Keratinocyte (primary cell): ENCODE data around the gene APLP2. TPM values are rescaled to one million over a fixed set of nuclear protein-coding genes. Genes with fewer than 3 reads are reported as not detected.

Experiments used
- DNase-seq: peaks from one replicate; pipeline ENCODE4 v3.0.0-alpha.2; 2011; ENCODE audit warnings: low read depth, missing footprints, low spot score
- FAIRE-seq: peaks from 2 replicates; lab custom pipeline; 2011; peaks lifted over from hg19 to GRCh38; lab: Jason Lieb, UNC
- H2AFZ ChIP-seq: 2 replicates; pipeline ENCODE4 v1.6.0; 2012; ENCODE audit warnings: low read length, control low read depth, inconsistent platforms; ENCODE audit not compliant: control insufficient read depth
- H3K27ac ChIP-seq: 2 replicates; pipeline ENCODE4 v1.5.1; 2011; ENCODE audit warnings: low read length; ENCODE audit not compliant: control insufficient read depth, insufficient read depth
- H3K27me3 ChIP-seq: 3 replicates; pipeline ENCODE4 v1.6.0; 2011; ENCODE audit warnings: low read length; ENCODE audit not compliant: control insufficient read depth, insufficient read depth; ENCODE audit errors: extremely low read depth
- H3K36me3 ChIP-seq, 2 experiments: 2 replicates in 1 of 2; 3 replicates in 1 of 2; pipeline ENCODE4 v1.5.1; 2011; ENCODE audit warnings: low read length in 2 of 2, mild to moderate bottlenecking in 1 of 2; ENCODE audit not compliant: control insufficient read depth in 2 of 2, insufficient read depth in 2 of 2; ENCODE audit errors: extremely low read depth in 1 of 2
- H3K4me1 ChIP-seq: 3 replicates; pipeline ENCODE4 v1.5.1; 2011; ENCODE audit warnings: low read length; ENCODE audit not compliant: control insufficient read depth, insufficient read depth; ENCODE audit errors: extremely low read depth
- H3K4me2 ChIP-seq: 3 replicates; pipeline ENCODE4 v1.6.0; 2011; ENCODE audit warnings: low read depth, low read length; ENCODE audit not compliant: control insufficient read depth, insufficient read depth; ENCODE audit errors: extremely low read depth
- H3K4me3 ChIP-seq, 3 experiments: fragments of 200-600 bp in 1 of 3; sonication (generic) in 1 of 3; 2 replicates in 2 of 3; 3 replicates in 1 of 3; pipeline ENCODE4 v1.5.1; 2011 to 2016; ENCODE audit warnings: low read length in 3 of 3, mild to moderate bottlenecking in 3 of 3, control low read depth in 2 of 3, inconsistent platforms in 1 of 3, low read depth in 1 of 3, mixed read lengths in 1 of 3, mixed run types in 1 of 3, moderate library complexity in 1 of 3; ENCODE audit not compliant: control insufficient read depth in 2 of 3, insufficient read depth in 2 of 3; ENCODE audit errors: extremely low read depth in 1 of 3
- H3K79me2 ChIP-seq: 2 replicates; pipeline ENCODE4 v1.6.0; 2012; ENCODE audit warnings: low read length; ENCODE audit not compliant: control insufficient read depth, insufficient read depth
- H3K9ac ChIP-seq: 3 replicates; pipeline ENCODE4 v1.6.0; 2011; ENCODE audit warnings: low read length; ENCODE audit not compliant: control insufficient read depth, insufficient read depth; ENCODE audit errors: extremely low read depth
- H3K9me1 ChIP-seq: 3 replicates; pipeline ENCODE4 v1.6.0; 2011; ENCODE audit warnings: low read length; ENCODE audit not compliant: control insufficient read depth, insufficient read depth; ENCODE audit errors: extremely low read depth
- H3K9me3 ChIP-seq: 2 replicates; pipeline ENCODE4 v1.5.1; 2012; ENCODE audit warnings: low read depth, low read length; ENCODE audit not compliant: control insufficient read depth
- H4K20me1 ChIP-seq: 3 replicates; pipeline ENCODE4 v1.6.0; 2011; ENCODE audit warnings: low read length; ENCODE audit not compliant: control insufficient read depth, insufficient read depth; ENCODE audit errors: extremely low read depth
- EZH2 ChIP-seq: IDR thresholded peaks from one replicate; pipeline ENCODE4 v1.6.1; 2012; ENCODE audit warnings: inconsistent platforms, mild to moderate bottlenecking, low read length, moderate library complexity
- dilution Hi-C: fragments of 300-500 bp; cut with MboI; formaldehyde crosslinking; loops from one replicate; pipeline ENCODE4 v1.7.0; 2020; ENCODE audit warnings: low sequenced_read_pairs; ENCODE audit not compliant: extremely low pct_ligation_motif_present
- polyA plus RNA-seq, 5 experiments: library from polyadenylated mRNA; depleted of rRNA in 3 of 5; stranded (reverse) in 3 of 5; stranded (forward) in 1 of 5; unstranded in 1 of 5; fragments of >200 nt; gene quantifications; 1 replicate in 1 of 5; 2 replicates in 3 of 5; 3 replicates in 1 of 5; pipeline versions ENCODE4 v1.2.1 to v1.2.3, GENCODE V29; 2011 to 2012; ENCODE audit warnings: missing spikeins in 2 of 5, low read depth in 1 of 5, low replicate concordance in 1 of 5
- TF ChIP-seq, protein P1 (sequence below), 3 experiments: IDR thresholded peaks in 1 of 3; conservative IDR thresholded peaks in 1 of 3; optimal IDR thresholded peaks in 1 of 3; 2 replicates in 2 of 3; 3 replicates in 1 of 3; pipeline versions ENCODE3 to v1.5.1; 2011; ENCODE audit warnings: low read length in 3 of 3, mild to moderate bottlenecking in 3 of 3, moderate library complexity in 2 of 3, control low read depth in 1 of 3, inconsistent platforms in 1 of 3; ENCODE audit not compliant: insufficient read depth in 2 of 3; ENCODE audit errors: extremely low read depth in 1 of 3

APLP2 gene
- polyA plus RNA-seq, 1 donor (not counting 4 experiments of a cell fraction or from before 2014, with no cell fraction given) = 531 TPM

DNA sequence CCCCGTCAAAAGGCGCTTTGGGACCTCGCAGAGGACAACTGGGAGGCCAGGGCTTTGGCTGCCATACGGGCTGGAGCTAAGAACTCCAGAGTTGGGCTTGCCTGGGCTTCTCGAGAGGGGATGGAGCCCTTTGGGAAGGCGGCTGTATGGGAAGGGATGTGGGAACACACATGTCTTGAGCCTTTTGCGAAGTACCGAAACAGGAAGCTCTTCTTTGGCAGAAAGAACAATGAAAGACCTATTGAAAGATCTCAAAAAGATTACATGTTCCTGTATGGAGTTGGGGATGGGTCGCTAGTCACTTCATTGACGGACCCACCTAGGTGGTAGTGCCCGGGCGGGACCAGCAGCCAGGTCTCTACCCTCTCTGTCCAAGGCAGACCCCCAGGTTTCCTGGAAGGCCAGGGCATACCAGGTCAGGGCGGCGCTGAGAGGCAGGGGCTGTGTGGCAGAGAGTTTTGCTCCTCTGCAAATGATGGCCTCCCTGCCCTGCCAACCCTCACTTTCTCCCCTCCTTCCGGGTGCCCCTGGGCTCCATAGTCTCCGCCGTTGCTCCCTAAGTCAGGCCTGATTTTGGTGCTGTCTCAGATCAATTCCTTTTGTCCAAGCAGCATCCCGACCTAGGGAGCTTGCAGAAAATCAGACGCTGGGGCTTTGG is 90.9 kb downstream of the APLP2 start:
- Histone ChIP-seq H3K9me1 (peaks cover 10% of the 10 kb centered on the region), H3K36me3 (peaks cover 0 to 2% of the 10 kb centered on the region in 2 experiments), H2AFZ (peak overlapping the region; percentile 52), H3K27me3 (peaks cover 15% of the 10 kb centered on the region), H4K20me1 (peaks cover 6% of the 10 kb centered on the region), H3K27ac (peak overlapping the region; percentile 78), H3K4me3 (peak overlapping the region; percentile 65 to 90 (median 88)), H3K4me2 (peak overlapping the region; percentile 96), H3K4me1 (peaks cover 29% of the 10 kb centered on the region), H3K9me3 (no peaks in the 10 kb centered on the region), H3K79me2 (peaks cover 50% of the 10 kb centered on the region), H3K9ac (peak overlapping the region; percentile 87)
- DNase-seq (no peak), FAIRE-seq (peak; percentile 69)
- no peak for TF ChIP-seq EZH2
- TF ChIP-seq, protein P1, sequence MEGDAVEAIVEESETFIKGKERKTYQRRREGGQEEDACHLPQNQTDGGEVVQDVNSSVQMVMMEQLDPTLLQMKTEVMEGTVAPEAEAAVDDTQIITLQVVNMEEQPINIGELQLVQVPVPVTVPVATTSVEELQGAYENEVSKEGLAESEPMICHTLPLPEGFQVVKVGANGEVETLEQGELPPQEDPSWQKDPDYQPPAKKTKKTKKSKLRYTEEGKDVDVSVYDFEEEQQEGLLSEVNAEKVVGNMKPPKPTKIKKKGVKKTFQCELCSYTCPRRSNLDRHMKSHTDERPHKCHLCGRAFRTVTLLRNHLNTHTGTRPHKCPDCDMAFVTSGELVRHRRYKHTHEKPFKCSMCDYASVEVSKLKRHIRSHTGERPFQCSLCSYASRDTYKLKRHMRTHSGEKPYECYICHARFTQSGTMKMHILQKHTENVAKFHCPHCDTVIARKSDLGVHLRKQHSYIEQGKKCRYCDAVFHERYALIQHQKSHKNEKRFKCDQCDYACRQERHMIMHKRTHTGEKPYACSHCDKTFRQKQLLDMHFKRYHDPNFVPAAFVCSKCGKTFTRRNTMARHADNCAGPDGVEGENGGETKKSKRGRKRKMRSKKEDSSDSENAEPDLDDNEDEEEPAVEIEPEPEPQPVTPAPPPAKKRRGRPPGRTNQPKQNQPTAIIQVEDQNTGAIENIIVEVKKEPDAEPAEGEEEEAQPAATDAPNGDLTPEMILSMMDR (optimal IDR thresholded peaks at IDR 0.05 in 1 of 3, IDR thresholded peaks at IDR 0.05 in 1 of 3, conservative IDR thresholded peaks at IDR 0.05 in 1 of 3; ENCODE audit: extremely low read depth in 1 of 3, insufficient read depth in 2 of 3, low read length in 3 of 3) = no peak
- dilution Hi-C loops = no loop called here

DNA sequence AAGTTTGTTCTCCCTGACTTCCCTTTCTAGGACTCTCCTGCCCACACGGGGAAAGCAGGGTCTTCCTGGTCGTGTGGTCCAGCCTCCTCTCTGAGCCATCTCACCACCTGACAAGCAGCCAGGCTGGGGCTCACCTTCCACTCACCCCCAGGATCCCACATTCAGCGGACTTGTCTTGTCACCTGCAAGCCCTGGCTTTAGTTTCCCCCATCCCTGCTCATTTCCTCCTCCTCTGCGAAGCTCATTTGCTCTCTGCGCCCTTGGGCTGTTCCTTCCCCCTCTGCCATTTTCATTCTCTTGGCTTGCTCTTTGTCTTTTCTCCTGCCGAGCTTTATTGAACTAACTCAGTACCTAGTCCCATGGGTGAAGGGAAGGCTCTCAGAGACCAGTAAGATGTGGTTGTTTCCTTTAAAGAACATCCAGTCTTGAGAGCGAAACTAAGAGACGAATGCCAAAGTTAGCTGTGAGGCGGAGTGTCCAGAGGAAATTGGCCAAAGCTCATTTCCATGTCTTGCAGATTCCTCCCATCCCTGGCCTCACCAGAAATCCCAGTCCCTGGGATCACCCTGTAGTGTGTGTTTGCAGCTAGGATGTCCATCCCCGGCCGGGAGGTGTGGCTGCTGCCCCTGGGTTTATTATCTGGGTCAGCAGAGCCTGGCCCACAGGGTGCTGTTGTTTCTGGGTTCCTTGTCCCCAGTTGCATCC is 91.9 kb downstream of the APLP2 start:
- Histone ChIP-seq H3K9me1 (peaks cover 10% of the 10 kb centered on the region), H3K4me1 (peaks cover 39% of the 10 kb centered on the region), H2AFZ (no peak overlapping the region), H3K4me3 (peak overlapping the region; percentile 65 to 90 (median 88)), H3K4me2 (peak overlapping the region; percentile 96), H3K9me3 (no peaks in the 10 kb centered on the region), H3K9ac (peak overlapping the region; percentile 87), H3K27me3 (peaks cover 15% of the 10 kb centered on the region), H3K36me3 (peaks cover 0 to 2% of the 10 kb centered on the region in 2 experiments), H3K27ac (peak overlapping the region; percentile 78), H4K20me1 (peaks cover 13% of the 10 kb centered on the region), H3K79me2 (peaks cover 53% of the 10 kb centered on the region)
- FAIRE-seq (no peak), DNase-seq (no peak)
- dilution Hi-C loops = no loop called here
- no peak for TF ChIP-seq EZH2
- TF ChIP-seq, protein P1 (optimal IDR thresholded peaks at IDR 0.05 in 1 of 3, IDR thresholded peaks at IDR 0.05 in 1 of 3, conservative IDR thresholded peaks at IDR 0.05 in 1 of 3; ENCODE audit: extremely low read depth in 1 of 3, insufficient read depth in 2 of 3, low read length in 3 of 3) = no peak
